NCI-H460 (cell line): ENCODE measurements around the gene SLAMF6. TPM values are rescaled to one million over a fixed set of nuclear protein-coding genes. Genes with fewer than 3 reads are reported as not detected.

Source experiments
- DNase-seq: peaks from one replicate; pipeline ENCODE4 v3.0.0-alpha.2; 2016; ENCODE audit warnings: low read depth; ENCODE audit errors: extremely low read depth
- total RNA-seq: library from RNA; depleted of rRNA; stranded (reverse); fragments of >200 nt; shearing (Covaris generic); gene quantifications from 2 replicates; pipeline ENCODE4 v1.2.3, GENCODE V29; 2014; rRNA removed

Gene SLAMF6
- total RNA-seq, 1 experiment from 2014 or later = not detected

- peak; percentile 9 for DNase-seq
These were observed 85.4 kb downstream of the SLAMF6 start for GRCh38 chr1:160437432-160438316.

- no peak for DNase-seq
These were observed 86.1 kb downstream of the SLAMF6 start for GRCh38 chr1:160436966-160437365.

Other genes starting within 250 kb of the SLAMF6 start
- 52.1 and 53.6 TPM in 2 replicates for gene PEX19, start 238.1 kb downstream of the SLAMF6 start, total RNA-seq
- 163 and 184 TPM in 2 replicates for gene COPA, start 180.0 kb downstream of the SLAMF6 start, total RNA-seq
- gene NCSTN, start 179.9 kb downstream of the SLAMF6 start, total RNA-seq = 129 and 144 TPM in 2 replicates
- gene NHLH1, start 156.2 kb downstream of the SLAMF6 start, total RNA-seq = 0.27 TPM in 1 of 2 replicates, not detected in the other
- gene VANGL2, start 122.7 kb downstream of the SLAMF6 start, total RNA-seq = 0.02 TPM in 1 of 2 replicates, not detected in the other
- gene CD84, start 56.2 kb upstream of the SLAMF6 start, total RNA-seq = not detected in 2 replicates
- not detected in 2 replicates for gene SLAMF1, start 123.8 kb upstream of the SLAMF6 start, total RNA-seq
- gene CD48, start 188.6 kb upstream of the SLAMF6 start, total RNA-seq = not detected in 2 replicates
- gene SLAMF7, start 216.0 kb upstream of the SLAMF6 start, total RNA-seq = not detected in 2 replicates